Stimulated activated CD8-positive, alpha-beta memory T cell treated with anti-CD3 and anti-CD28 coated beads, Interleukin-15, amount 100 ng/mL, for 4 hours (primary cell): Measurements from ENCODE around the gene RANGAP1.
A peak's percentile ranks its signal among the peaks of the same experiment; 100 is the strongest.

Experiments used
- DNase-seq, 2 donors: peaks; one replicate each; pipeline ENCODE4 v3.0.0-alpha.2; 2020; ENCODE audit warnings: low read depth in 2 of 2

Gene RANGAP1

GRCh38 chr22:41237036-41237706, 48.8 kb downstream of the RANGAP1 start:
- no peak for DNase-seq

GRCh38 chr22:41234815-41235695, 50.9 kb downstream of the RANGAP1 start:
- DNase-seq, result no peak

GRCh38 chr22:41231369-41231768, 54.6 kb downstream of the RANGAP1 start:
- DNase-seq, result no peak

- DNase-seq, result no peak
Observed at GRCh38 chr22:41230401-41230785, 55.6 kb downstream of the RANGAP1 start.

- DNase-seq, result no peak
Observed at GRCh38 chr22:41229730-41230400, 56.1 kb downstream of the RANGAP1 start.

GRCh38 chr22:41229215-41229614, 56.8 kb downstream of the RANGAP1 start:
- no peak for DNase-seq

GRCh38 chr22:41226723-41227655, 59.0 kb downstream of the RANGAP1 start:
- DNase-seq, result no peak

- DNase-seq, result no peak
Observed at GRCh38 chr22:41223535-41223934, 62.5 kb downstream of the RANGAP1 start.

- no peak for DNase-seq
Observed at GRCh38 chr22:41222846-41223507, 63.0 kb downstream of the RANGAP1 start.

- no peak for DNase-seq
Observed at GRCh38 chr22:41217553-41218157, 68.3 kb downstream of the RANGAP1 start.

GRCh38 chr22:41216984-41217383, 69.0 kb downstream of the RANGAP1 start:
- no peak for DNase-seq

- DNase-seq, result no peak
Observed at GRCh38 chr22:41215926-41216325, 70.1 kb downstream of the RANGAP1 start.

- DNase-seq, result no peak
Observed at GRCh38 chr22:41215409-41215808, 70.6 kb downstream of the RANGAP1 start.

GRCh38 chr22:41206719-41207118, 79.3 kb downstream of the RANGAP1 start:
- no peak for DNase-seq

GRCh38 chr22:41204992-41205900, 80.7 kb downstream of the RANGAP1 start, which contains the start of gene L3MBTL2:
Gene L3MBTL2, plus strand, starts transcription at chr22:41205312. Its CDS starts 51 bp downstream, at chr22:41205363.
- DNase-seq, result peak; percentile 94 to 98

GRCh38 chr22:41204066-41204465, 81.9 kb downstream of the RANGAP1 start:
- DNase-seq, result no peak

- no peak for DNase-seq
Observed at GRCh38 chr22:41203118-41203517, 82.9 kb downstream of the RANGAP1 start.

- no peak for DNase-seq
Observed at GRCh38 chr22:41201141-41201540, 84.8 kb downstream of the RANGAP1 start.

- no peak for DNase-seq
Observed at GRCh38 chr22:41198027-41198580, 87.9 kb downstream of the RANGAP1 start.
